GM12891 (cell line): ENCODE measurements around the gene SIPA1L3.

Experiments
- PAX5 ChIP-seq: IDR thresholded peaks from 2 replicates; pipeline ENCODE4 v1.6.1; 2011; ENCODE audit warnings: low read length, moderate library complexity, mild to moderate bottlenecking; ENCODE audit not compliant: insufficient read depth, severe bottlenecking
- POLR2A ChIP-seq: IDR thresholded peaks from 2 replicates; pipeline ENCODE4 v1.6.1; 2011; ENCODE audit warnings: low read depth, low read length, control low read depth
- POLR2AphosphoS5 ChIP-seq: IDR thresholded peaks from 2 replicates; pipeline ENCODE4 v1.6.1; 2011; ENCODE audit warnings: low read depth, low read length, control low read depth
- POU2F2 ChIP-seq: IDR thresholded peaks from 2 replicates; pipeline ENCODE4 v1.6.1; 2011; ENCODE audit warnings: low read depth, mild to moderate bottlenecking, control low read depth, low read length, moderate library complexity
- SPI1 ChIP-seq: IDR thresholded peaks from 2 replicates; pipeline ENCODE4 v1.6.1; 2011; ENCODE audit warnings: low read depth, low read length, control low read depth
- TAF1 ChIP-seq: IDR thresholded peaks from 2 replicates; pipeline ENCODE4 v1.6.1; 2011; ENCODE audit warnings: low read depth, low read length, control low read depth

GRCh38 chr19:38250428-38250820 is 343.4 kb downstream of the SIPA1L3 start:
- TF ChIP-seq POLR2A (no peak), POLR2AphosphoS5 (no peak), TAF1 (no peak), SPI1 (no peak), POU2F2 (no peak), PAX5 (no peak)
